ENCODE measurements around the gene APBB1IP.
"Not testable (repeated sequence)": the region's sequence is repeated elsewhere in the genome, so short reads cannot be mapped to it uniquely, and the experiment has no call there.

DNA sequence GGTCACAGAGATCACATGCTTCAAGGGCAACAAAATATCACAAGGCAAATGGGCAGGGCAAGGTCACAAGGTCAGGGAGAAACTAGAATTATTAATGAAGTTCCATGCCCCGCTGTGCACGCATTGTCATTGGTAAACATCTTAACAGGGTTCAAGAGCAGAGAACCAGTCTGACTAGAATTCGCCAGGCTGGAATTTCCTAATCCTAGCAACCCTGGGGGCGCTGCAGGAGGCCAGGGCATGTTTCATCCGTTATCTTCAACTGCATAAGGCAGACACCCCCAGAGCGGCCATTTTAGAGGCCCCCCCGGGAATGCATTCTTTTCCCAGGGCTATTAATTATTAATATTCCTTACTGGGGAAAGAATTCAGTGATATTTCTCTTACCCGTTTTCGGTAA, 54.6 kb downstream of the APBB1IP start:
- TF ChIP-seq POLR2A, CTCF (IDR thresholded peaks at IDR 0.05): not testable (repeated sequence)

Data from heart left ventricle (tissue), 13 donors.